ENCODE measurements around the gene OPRL1.

Gene OPRL1

GRCh38 chr20:64049060-64049877, 30.6 kb upstream of the OPRL1 start, which contains the start of gene SOX18:
SOX18 (minus strand) TSS chr20:64049639; CDS start chr20:64049516, 123 bp downstream.
- Mint-ChIP-seq H3K27ac (no peak within 1 kb of the TSS), H3K4me1 (ENCODE audit: low read depth) (peaks cover 7% of the 10 kb centered on the region), H3K4me3 (peak within 1 kb of the TSS; percentile 54), H3K36me3 (ENCODE audit: low read depth) (no peaks in the 10 kb centered on the region), H3K27me3 (peaks cover 66% of the 10 kb centered on the region), H3K9me3 (no peaks in the 10 kb centered on the region)
- DNase-seq, result no peak

GRCh38 chr20:64049878-64050260, 30.0 kb upstream of the OPRL1 start:
- H3K9me3 Mint-ChIP-seq, result no peaks in the 10 kb centered on the region
- H3K27me3 Mint-ChIP-seq, result peaks cover 66% of the 10 kb centered on the region
- no peaks in the 10 kb centered on the region for H3K36me3 Mint-ChIP-seq (ENCODE audit: low read depth)
- peaks cover 7% of the 10 kb centered on the region for H3K4me1 Mint-ChIP-seq (ENCODE audit: low read depth)
- no peak for DNase-seq
- no peak overlapping the region for H3K27ac Mint-ChIP-seq
- peak overlapping the region; percentile 25 for H3K4me3 Mint-ChIP-seq

- Mint-ChIP-seq H3K27me3 (peaks cover 68% of the 10 kb centered on the region), H3K36me3 (ENCODE audit: low read depth) (no peaks in the 10 kb centered on the region), H3K4me1 (ENCODE audit: low read depth) (peaks cover 7% of the 10 kb centered on the region), H3K27ac (no peak overlapping the region), H3K4me3 (no peak overlapping the region), H3K9me3 (no peaks in the 10 kb centered on the region)
- DNase-seq, result no peak
These were observed 29.4 kb upstream of the OPRL1 start for GRCh38 chr20:64050261-64051032.

- Mint-ChIP-seq H3K9me3 (no peaks in the 10 kb centered on the region), H3K27me3 (peaks cover 63% of the 10 kb centered on the region), H3K4me3 (no peak overlapping the region), H3K4me1 (ENCODE audit: low read depth) (peaks cover 5% of the 10 kb centered on the region), H3K27ac (no peak overlapping the region), H3K36me3 (ENCODE audit: low read depth) (no peaks in the 10 kb centered on the region)
- no peak for DNase-seq
These were observed 28.8 kb upstream of the OPRL1 start for GRCh38 chr20:64051033-64051452.

GRCh38 chr20:64051561-64052325, 28.1 kb upstream of the OPRL1 start:
- Mint-ChIP-seq H3K4me3 (no peak overlapping the region), H3K9me3 (no peaks in the 10 kb centered on the region), H3K36me3 (ENCODE audit: low read depth) (no peaks in the 10 kb centered on the region), H3K27me3 (peaks cover 56% of the 10 kb centered on the region), H3K27ac (no peak overlapping the region), H3K4me1 (ENCODE audit: low read depth) (peaks cover 3% of the 10 kb centered on the region)
- DNase-seq, result no peak

GRCh38 chr20:64052326-64052722, 27.6 kb upstream of the OPRL1 start:
- Mint-ChIP-seq H3K36me3 (ENCODE audit: low read depth) (no peaks in the 10 kb centered on the region), H3K27ac (no peak overlapping the region), H3K4me1 (ENCODE audit: low read depth) (peaks cover 6% of the 10 kb centered on the region), H3K9me3 (no peaks in the 10 kb centered on the region), H3K4me3 (no peak overlapping the region), H3K27me3 (peaks cover 50% of the 10 kb centered on the region)
- DNase-seq, result no peak

- Mint-ChIP-seq H3K4me3 (no peak overlapping the region), H3K27ac (no peak overlapping the region), H3K36me3 (ENCODE audit: low read depth) (no peaks in the 10 kb centered on the region), H3K27me3 (peaks cover 42% of the 10 kb centered on the region), H3K4me1 (ENCODE audit: low read depth) (peaks cover 12% of the 10 kb centered on the region), H3K9me3 (no peaks in the 10 kb centered on the region)
- DNase-seq, result no peak
These were observed 26.7 kb upstream of the OPRL1 start for GRCh38 chr20:64052987-64053840.

- H3K36me3 Mint-ChIP-seq (ENCODE audit: low read depth), result no peaks in the 10 kb centered on the region
- no peaks in the 10 kb centered on the region for H3K9me3 Mint-ChIP-seq
- DNase-seq, result no peak
- no peak overlapping the region for H3K27ac Mint-ChIP-seq
- H3K4me1 Mint-ChIP-seq (ENCODE audit: low read depth), result peaks cover 16% of the 10 kb centered on the region
- no peak overlapping the region for H3K4me3 Mint-ChIP-seq
- peaks cover 40% of the 10 kb centered on the region for H3K27me3 Mint-ChIP-seq
These were observed 25.8 kb upstream of the OPRL1 start for GRCh38 chr20:64053841-64054661.

- Mint-ChIP-seq H3K27me3 (peaks cover 33% of the 10 kb centered on the region), H3K4me1 (ENCODE audit: low read depth) (peaks cover 17% of the 10 kb centered on the region), H3K27ac (no peak overlapping the region), H3K9me3 (no peaks in the 10 kb centered on the region), H3K4me3 (no peak overlapping the region), H3K36me3 (ENCODE audit: low read depth) (no peaks in the 10 kb centered on the region)
- DNase-seq, result no peak
These were observed 24.4 kb upstream of the OPRL1 start for GRCh38 chr20:64055396-64055892.

- peaks cover 17% of the 10 kb centered on the region for H3K4me1 Mint-ChIP-seq (ENCODE audit: low read depth)
- no peaks in the 10 kb centered on the region for H3K9me3 Mint-ChIP-seq
- no peak overlapping the region for H3K27ac Mint-ChIP-seq
- H3K4me3 Mint-ChIP-seq, result no peak overlapping the region
- peaks cover 27% of the 10 kb centered on the region for H3K27me3 Mint-ChIP-seq
- no peak for DNase-seq
- H3K36me3 Mint-ChIP-seq (ENCODE audit: low read depth), result no peaks in the 10 kb centered on the region
These were observed 23.8 kb upstream of the OPRL1 start for GRCh38 chr20:64055893-64056638.

GRCh38 chr20:64056639-64056888, 23.3 kb upstream of the OPRL1 start:
- no peaks in the 10 kb centered on the region for H3K36me3 Mint-ChIP-seq (ENCODE audit: low read depth)
- H3K4me1 Mint-ChIP-seq (ENCODE audit: low read depth), result peaks cover 17% of the 10 kb centered on the region
- peaks cover 23% of the 10 kb centered on the region for H3K27me3 Mint-ChIP-seq
- no peak for DNase-seq
- H3K4me3 Mint-ChIP-seq, result no peak overlapping the region
- no peaks in the 10 kb centered on the region for H3K9me3 Mint-ChIP-seq
- H3K27ac Mint-ChIP-seq, result no peak overlapping the region

- H3K9me3 Mint-ChIP-seq, result no peaks in the 10 kb centered on the region
- H3K27ac Mint-ChIP-seq, result peak overlapping the region; percentile 50
- no peak for DNase-seq
- peak overlapping the region; percentile 47 for H3K4me3 Mint-ChIP-seq
- H3K4me1 Mint-ChIP-seq (ENCODE audit: low read depth), result peaks cover 20% of the 10 kb centered on the region
- peaks cover 18% of the 10 kb centered on the region for H3K27me3 Mint-ChIP-seq
- H3K36me3 Mint-ChIP-seq (ENCODE audit: low read depth), result no peaks in the 10 kb centered on the region
These were observed 22.8 kb upstream of the OPRL1 start for GRCh38 chr20:64056889-64057627.

Measured in activated T-cell treated with anti-CD3 and anti-CD28 coated beads, Interleukin-2, amount 50 U/mL, for 24 hours (primary cell).